ENCODE measurements around the gene EXOSC3. TPM values are rescaled to one million over a fixed set of nuclear protein-coding genes. Genes with fewer than 3 reads are reported as not detected.

The EXOSC3 gene
- total and polyA plus RNA-seq, 9 of the 15 experiments (the other 6 are each of a cell fraction or from before 2014, with no cell fraction given) = 18.5 to 266 (median 114) TPM

DNA sequence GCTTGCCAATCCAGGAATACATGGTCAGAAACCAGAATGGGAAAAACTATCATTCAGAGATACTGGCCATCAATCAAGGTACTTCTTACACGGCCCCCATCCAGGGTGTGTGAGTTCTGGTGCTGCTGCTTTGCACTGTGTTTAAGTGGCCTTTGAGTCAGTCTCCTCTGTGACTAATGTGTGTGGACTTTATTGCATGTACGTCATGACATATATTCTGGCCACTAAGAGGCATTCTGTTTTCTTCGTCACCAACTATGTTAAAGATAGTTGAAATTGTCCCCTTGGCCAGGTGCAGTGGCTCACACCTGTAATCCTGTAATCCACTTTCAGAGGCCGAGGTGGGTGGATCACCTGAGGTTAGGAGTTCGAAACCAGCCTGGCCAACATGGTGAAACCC is 8.5 kb downstream of the EXOSC3 start (continued):
- TF ChIP-seq, protein P1, sequence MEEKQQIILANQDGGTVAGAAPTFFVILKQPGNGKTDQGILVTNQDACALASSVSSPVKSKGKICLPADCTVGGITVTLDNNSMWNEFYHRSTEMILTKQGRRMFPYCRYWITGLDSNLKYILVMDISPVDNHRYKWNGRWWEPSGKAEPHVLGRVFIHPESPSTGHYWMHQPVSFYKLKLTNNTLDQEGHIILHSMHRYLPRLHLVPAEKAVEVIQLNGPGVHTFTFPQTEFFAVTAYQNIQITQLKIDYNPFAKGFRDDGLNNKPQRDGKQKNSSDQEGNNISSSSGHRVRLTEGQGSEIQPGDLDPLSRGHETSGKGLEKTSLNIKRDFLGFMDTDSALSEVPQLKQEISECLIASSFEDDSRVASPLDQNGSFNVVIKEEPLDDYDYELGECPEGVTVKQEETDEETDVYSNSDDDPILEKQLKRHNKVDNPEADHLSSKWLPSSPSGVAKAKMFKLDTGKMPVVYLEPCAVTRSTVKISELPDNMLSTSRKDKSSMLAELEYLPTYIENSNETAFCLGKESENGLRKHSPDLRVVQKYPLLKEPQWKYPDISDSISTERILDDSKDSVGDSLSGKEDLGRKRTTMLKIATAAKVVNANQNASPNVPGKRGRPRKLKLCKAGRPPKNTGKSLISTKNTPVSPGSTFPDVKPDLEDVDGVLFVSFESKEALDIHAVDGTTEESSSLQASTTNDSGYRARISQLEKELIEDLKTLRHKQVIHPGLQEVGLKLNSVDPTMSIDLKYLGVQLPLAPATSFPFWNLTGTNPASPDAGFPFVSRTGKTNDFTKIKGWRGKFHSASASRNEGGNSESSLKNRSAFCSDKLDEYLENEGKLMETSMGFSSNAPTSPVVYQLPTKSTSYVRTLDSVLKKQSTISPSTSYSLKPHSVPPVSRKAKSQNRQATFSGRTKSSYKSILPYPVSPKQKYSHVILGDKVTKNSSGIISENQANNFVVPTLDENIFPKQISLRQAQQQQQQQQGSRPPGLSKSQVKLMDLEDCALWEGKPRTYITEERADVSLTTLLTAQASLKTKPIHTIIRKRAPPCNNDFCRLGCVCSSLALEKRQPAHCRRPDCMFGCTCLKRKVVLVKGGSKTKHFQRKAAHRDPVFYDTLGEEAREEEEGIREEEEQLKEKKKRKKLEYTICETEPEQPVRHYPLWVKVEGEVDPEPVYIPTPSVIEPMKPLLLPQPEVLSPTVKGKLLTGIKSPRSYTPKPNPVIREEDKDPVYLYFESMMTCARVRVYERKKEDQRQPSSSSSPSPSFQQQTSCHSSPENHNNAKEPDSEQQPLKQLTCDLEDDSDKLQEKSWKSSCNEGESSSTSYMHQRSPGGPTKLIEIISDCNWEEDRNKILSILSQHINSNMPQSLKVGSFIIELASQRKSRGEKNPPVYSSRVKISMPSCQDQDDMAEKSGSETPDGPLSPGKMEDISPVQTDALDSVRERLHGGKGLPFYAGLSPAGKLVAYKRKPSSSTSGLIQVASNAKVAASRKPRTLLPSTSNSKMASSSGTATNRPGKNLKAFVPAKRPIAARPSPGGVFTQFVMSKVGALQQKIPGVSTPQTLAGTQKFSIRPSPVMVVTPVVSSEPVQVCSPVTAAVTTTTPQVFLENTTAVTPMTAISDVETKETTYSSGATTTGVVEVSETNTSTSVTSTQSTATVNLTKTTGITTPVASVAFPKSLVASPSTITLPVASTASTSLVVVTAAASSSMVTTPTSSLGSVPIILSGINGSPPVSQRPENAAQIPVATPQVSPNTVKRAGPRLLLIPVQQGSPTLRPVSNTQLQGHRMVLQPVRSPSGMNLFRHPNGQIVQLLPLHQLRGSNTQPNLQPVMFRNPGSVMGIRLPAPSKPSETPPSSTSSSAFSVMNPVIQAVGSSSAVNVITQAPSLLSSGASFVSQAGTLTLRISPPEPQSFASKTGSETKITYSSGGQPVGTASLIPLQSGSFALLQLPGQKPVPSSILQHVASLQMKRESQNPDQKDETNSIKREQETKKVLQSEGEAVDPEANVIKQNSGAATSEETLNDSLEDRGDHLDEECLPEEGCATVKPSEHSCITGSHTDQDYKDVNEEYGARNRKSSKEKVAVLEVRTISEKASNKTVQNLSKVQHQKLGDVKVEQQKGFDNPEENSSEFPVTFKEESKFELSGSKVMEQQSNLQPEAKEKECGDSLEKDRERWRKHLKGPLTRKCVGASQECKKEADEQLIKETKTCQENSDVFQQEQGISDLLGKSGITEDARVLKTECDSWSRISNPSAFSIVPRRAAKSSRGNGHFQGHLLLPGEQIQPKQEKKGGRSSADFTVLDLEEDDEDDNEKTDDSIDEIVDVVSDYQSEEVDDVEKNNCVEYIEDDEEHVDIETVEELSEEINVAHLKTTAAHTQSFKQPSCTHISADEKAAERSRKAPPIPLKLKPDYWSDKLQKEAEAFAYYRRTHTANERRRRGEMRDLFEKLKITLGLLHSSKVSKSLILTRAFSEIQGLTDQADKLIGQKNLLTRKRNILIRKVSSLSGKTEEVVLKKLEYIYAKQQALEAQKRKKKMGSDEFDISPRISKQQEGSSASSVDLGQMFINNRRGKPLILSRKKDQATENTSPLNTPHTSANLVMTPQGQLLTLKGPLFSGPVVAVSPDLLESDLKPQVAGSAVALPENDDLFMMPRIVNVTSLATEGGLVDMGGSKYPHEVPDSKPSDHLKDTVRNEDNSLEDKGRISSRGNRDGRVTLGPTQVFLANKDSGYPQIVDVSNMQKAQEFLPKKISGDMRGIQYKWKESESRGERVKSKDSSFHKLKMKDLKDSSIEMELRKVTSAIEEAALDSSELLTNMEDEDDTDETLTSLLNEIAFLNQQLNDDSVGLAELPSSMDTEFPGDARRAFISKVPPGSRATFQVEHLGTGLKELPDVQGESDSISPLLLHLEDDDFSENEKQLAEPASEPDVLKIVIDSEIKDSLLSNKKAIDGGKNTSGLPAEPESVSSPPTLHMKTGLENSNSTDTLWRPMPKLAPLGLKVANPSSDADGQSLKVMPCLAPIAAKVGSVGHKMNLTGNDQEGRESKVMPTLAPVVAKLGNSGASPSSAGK (IDR thresholded peaks at IDR 0.05) = no peak
- 0 out of 2 replicates have a peak, but pooled peaks have one; percentile 15 for TF ChIP-seq POLR2A (conservative IDR thresholded peaks at IDR 0.05)

All from K562 (cell line).